ENCODE results near the gene B3GNT3. TPM values are rescaled to one million over a fixed set of nuclear protein-coding genes. Genes with fewer than 3 reads are reported as not detected.
A peak's percentile ranks its signal among the peaks of the same experiment; 100 is the strongest.

The B3GNT3 gene
- total RNA-seq, 6 experiments from 2014 or later: 0.26 to 13.6 (median 3.1) TPM

DNA sequence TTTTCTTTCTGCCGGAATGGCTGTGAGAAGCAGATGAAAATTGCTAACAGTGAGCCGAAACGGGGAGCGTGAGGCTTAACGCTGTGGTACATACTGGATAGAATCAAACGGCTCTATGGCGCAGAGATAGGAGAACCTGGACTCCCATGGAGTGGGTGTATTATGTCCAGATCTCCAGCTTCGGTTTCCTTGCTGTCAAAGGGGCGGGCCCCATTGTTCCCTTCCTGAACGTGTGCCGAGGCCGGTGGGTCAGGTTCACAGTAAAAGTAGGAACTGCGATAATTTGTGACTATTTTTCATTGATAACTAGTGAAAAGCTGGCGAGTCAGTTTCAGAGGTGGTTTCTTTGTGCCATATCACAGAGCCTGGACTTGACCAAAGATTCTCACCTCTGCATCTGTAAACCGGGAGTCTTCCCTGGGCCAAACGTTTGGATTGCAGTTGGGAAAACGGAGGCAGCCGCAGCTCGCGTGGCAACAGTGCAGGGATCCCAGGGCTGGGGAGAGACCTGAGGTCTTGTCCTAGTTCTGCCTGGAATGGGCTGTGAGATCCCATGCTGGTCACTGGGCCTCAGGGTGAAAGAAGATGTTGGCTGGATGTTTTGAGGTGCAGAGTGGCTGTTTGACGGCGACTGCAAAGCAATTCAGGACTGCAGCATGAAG, 65.5 kb downstream of the B3GNT3 start:
- DNase-seq (no peak), ATAC-seq (no peak)
- Histone ChIP-seq H3K27me3 (no peaks in the 10 kb centered on the region), H3K27ac (peak overlapping the region; percentile 71 to 80 (median 78)), H3K4me1 (peaks cover 0 to 13% (median 6%) of the 10 kb centered on the region in 4 donors), H3K36me3 (peaks cover 17 to 35% (median 22%) of the 10 kb centered on the region in 4 donors), H3K9me3 (no peaks in the 10 kb centered on the region), H3K4me3 (peak overlapping the region; percentile 83 to 97 (median 94))
- TF ChIP-seq CTCF (IDR thresholded peaks at IDR 0.05): no peak
- TF ChIP-seq POLR2A (IDR thresholded peaks at IDR 0.05): no peak
- intact Hi-C loops (cut with DNase I): loop anchor here in 1 of 2 donors (10.0 kb wide), 1 partner anchor 64 kb away; no protein-coding TSS in a partner anchor
- WGBS (ENCODE audit: insufficient coverage, low coverage, low lambda C conversion rate, missing lambda C conversion rate): 1% methylated on average over 22 of the region's 22 CpGs

DNA sequence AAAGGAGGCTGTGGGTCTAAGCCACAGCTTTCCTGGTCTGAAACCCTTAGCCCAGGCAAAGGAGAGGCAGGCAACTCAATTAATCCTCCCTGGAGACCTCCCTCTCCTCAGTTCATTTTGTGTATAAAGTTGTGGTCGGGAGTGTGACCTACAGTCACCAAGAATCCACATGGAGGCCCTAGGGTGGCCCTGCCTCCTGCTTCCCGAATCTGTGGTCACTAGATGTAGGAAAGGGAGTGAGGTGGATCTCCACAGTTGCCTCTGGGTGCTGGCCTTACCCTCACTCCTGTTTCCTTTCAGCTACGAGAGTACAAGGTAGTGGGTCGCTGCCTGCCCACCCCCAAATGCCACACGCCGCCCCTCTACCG, 66.0 kb downstream of the B3GNT3 start:
- TF ChIP-seq POLR2A (IDR thresholded peaks at IDR 0.05) (no peak), CTCF (IDR thresholded peaks at IDR 0.05) (no peak)
- Histone ChIP-seq H3K27ac (peak overlapping the region in 1 of 3 donors; percentile 78), H3K36me3 (peaks cover 17 to 35% (median 22%) of the 10 kb centered on the region in 4 donors), H3K4me3 (peak overlapping the region; percentile 83 to 97 (median 94)), H3K27me3 (no peaks in the 10 kb centered on the region), H3K9me3 (no peaks in the 10 kb centered on the region), H3K4me1 (peaks cover 0 to 13% (median 6%) of the 10 kb centered on the region in 4 donors)
- intact Hi-C loops (cut with DNase I): loop anchor here in 1 of 2 donors (10.0 kb wide), 1 partner anchor 64 kb away; no protein-coding TSS in a partner anchor
- 65% methylated on average over 5 of the region's 7 CpGs for WGBS (ENCODE audit: insufficient coverage, low coverage, low lambda C conversion rate, missing lambda C conversion rate)
- no peak for DNase-seq
- no peak for ATAC-seq

DNA sequence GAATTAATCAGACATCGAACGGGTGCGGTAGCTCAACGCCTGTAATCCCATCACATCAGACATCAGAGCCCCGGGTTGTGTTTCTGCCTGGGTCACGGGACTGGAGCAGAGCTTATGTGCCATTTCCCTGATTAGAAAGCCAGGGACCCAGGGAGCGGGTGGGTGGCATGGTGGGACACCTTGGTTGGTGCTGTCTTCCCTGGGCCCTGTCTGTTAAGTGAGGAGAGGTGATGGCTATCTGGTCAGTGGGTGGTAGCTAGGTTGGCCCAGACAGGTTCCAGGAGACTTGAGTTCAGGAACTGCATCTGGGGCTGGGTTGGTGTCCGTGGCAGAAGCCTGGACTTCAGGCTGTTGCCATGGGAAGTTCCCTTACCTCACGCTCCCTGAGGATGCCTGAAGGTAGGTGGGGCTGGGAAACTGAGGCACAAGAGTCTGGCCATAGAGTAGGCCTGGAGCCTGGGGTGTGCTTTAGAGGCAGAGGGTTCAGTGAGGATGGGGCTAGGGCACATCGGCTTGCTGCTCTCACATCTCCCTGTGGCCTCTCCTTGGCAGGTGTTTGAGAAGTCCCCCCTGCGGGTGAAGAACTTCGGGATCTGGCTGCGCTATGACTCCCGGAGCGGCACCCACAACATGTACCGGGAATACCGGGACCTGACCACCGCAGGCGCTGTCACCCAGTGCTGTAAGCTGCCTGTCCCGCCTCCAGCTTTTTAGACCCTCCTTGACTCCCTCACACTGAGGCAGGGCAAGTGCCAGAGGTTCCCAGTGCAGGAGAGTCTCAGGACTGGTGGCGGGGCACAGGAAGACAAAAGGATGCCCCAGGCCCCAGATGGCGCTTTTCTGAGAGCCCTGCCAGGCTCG, 66.8 kb downstream of the B3GNT3 start:
- ATAC-seq (no peak), DNase-seq (no peak)
- H3K36me3 ChIP-seq: peaks cover 17 to 35% (median 22%) of the 10 kb centered on the region in 4 donors
- 90% methylated on average over 2 of the region's 23 CpGs for WGBS (ENCODE audit: insufficient coverage, low coverage, low lambda C conversion rate, missing lambda C conversion rate)
- no peak overlapping the region for H3K4me3 ChIP-seq
- intact Hi-C loops (cut with DNase I): loop anchor here in 1 of 2 donors (10.0 kb wide), 1 partner anchor 63 kb away; no protein-coding TSS in a partner anchor
- H3K27me3 ChIP-seq: no peaks in the 10 kb centered on the region
- no peaks in the 10 kb centered on the region for H3K9me3 ChIP-seq
- H3K27ac ChIP-seq: no peak overlapping the region
- peaks cover 0 to 13% (median 6%) of the 10 kb centered on the region in 4 donors for H3K4me1 ChIP-seq
- TF ChIP-seq CTCF (IDR thresholded peaks at IDR 0.05) (no peak), POLR2A (IDR thresholded peaks at IDR 0.05) (no peak)

DNA sequence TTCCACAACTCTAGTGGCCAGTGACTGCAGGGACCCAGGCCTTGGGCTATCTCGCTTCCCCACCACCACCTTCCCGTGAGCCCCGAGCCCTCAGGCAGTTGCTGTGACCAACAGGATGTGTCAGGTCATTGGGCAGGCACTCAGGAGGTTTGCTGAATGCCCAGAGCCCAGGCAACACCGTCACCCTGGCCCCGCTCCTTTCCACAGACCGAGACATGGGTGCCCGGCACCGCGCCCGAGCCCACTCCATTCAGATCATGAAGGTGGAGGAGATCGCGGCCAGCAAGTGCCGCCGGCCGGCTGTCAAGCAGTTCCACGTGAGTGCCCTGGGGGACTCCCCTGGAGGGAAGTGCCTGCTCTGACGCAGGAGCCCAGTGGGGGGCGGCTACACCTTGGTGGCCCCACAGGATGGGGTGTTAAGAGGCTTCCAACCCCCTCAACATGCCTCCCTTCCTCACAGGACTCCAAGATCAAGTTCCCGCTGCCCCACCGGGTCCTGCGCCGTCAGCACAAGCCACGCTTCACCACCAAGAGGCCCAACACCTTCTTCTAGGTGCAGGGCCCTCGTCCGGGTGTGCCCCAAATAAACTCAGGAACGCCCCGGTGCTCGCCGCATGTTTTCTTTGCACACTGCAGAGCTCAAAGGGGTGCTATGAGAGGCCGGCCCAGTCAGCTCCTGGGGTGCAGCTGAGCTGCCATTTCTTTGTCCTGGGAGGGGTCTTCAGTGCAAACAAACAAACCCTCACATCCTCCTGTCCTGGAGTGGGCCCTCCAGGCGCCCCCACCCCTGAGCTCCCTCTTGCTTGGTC, 68.0 kb downstream of the B3GNT3 start:
- no peak for DNase-seq
- intact Hi-C loops (cut with DNase I): loop anchor here in 1 of 2 donors (10.0 kb wide), 1 partner anchor 62 kb away; no protein-coding TSS in a partner anchor
- Histone ChIP-seq H3K9me3 (no peaks in the 10 kb centered on the region), H3K4me1 (peaks cover 0 to 13% (median 6%) of the 10 kb centered on the region in 4 donors), H3K36me3 (peaks cover 17 to 35% (median 22%) of the 10 kb centered on the region in 4 donors), H3K27ac (no peak overlapping the region), H3K4me3 (no peak overlapping the region), H3K27me3 (no peaks in the 10 kb centered on the region)
- TF ChIP-seq CTCF (IDR thresholded peaks at IDR 0.05): no peak
- TF ChIP-seq POLR2A (IDR thresholded peaks at IDR 0.05): no peak
- 88% methylated on average over 3 of the region's 31 CpGs for WGBS (ENCODE audit: insufficient coverage, low coverage, low lambda C conversion rate, missing lambda C conversion rate)
- no peak for ATAC-seq
